T-helper 2 cell treated with Interferon-gamma antibody and Interleukin-4, amounts not matched to agents 5 μg/mL and 100 μg/mL, for 36 hours (primary cell): Measurements from ENCODE around the gene FKBP2.

Source experiments
- DNase-seq: peaks from one replicate; pipeline ENCODE4 v3.0.0; 2021; ENCODE audit warnings: low spot score
- H3K27ac Mint-ChIP-seq: one replicate; pipeline ENCODE4 v1.8.0; 2021; ENCODE audit warnings: mild to moderate bottlenecking, mixed read lengths
- H3K27me3 Mint-ChIP-seq: one replicate; pipeline ENCODE4 v1.8.0; 2021; ENCODE audit warnings: low read depth, mixed read lengths
- H3K36me3 Mint-ChIP-seq: one replicate; pipeline ENCODE4 v1.8.0; 2021; ENCODE audit warnings: low read depth, mixed read lengths
- H3K4me1 Mint-ChIP-seq: one replicate; pipeline ENCODE4 v1.8.0; 2021; ENCODE audit warnings: low read depth, mixed read lengths
- H3K4me3 Mint-ChIP-seq: one replicate; pipeline ENCODE4 v1.8.0; 2022; ENCODE audit warnings: mild to moderate bottlenecking, moderate library complexity, mixed read lengths
- H3K9me3 Mint-ChIP-seq: one replicate; pipeline ENCODE4 v1.8.0; 2021; ENCODE audit warnings: mixed read lengths

FKBP2 gene

GRCh38 chr11:64224891-64225607, 15.8 kb upstream of the FKBP2 start:
- Mint-ChIP-seq H3K9me3 (no peaks in the 10 kb centered on the region), H3K27me3 (no peaks in the 10 kb centered on the region), H3K4me3 (peak overlapping the region; percentile 89), H3K36me3 (peaks cover 12% of the 10 kb centered on the region), H3K4me1 (peaks cover 23% of the 10 kb centered on the region), H3K27ac (peak overlapping the region; percentile 60)
- no peak for DNase-seq

DNA sequence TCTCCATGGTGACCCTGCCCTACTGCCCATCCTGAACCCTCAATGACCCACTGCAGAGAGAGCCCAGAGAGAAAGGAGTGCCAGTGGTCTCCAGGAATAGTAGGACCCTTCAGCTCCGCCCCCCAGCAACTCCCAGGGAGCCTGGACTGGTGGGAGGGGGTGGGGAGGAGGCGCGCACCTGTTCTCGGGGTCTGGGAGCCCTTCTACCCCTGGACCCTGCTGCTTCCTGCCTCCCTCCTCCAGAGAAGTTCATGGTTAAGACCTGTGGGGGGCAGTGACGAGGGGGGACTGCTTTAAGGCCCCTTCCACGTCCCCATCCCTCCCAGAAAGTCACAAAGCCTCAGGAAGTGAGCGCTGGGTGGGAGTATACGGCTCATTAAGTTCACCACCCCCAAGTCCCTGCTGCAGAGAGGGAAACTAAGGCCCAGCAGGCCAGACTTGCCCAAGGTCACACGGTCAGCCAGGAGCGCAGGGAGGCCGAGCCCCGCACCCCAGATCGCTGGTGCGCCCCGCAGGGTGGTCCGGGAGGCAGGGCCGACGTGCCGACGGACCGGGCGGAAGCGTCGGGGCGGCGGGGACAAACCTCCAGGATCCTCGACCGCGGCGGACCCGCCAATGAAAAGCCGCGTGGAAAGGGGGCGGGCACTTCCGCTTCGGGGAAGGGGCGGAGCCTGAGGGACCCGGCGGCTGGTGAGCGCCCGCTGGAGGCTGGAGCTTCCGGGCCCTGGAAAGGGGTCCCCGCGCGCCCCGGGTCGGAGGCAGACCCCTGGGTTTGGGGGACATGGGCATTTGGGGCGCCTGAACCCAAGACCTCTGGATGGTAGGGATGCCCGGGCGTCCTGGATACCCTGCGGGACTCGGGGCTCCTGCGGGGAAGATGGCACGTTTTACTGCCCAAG, 15.0 kb upstream of the FKBP2 start, which contains the start of the genes NUDT22 and TRPT1:
TSS of gene NUDT22 (plus strand) at position 667 of the 899 bp plus-strand sequence. CDS start 379 bp downstream, outside the sequence.
TSS of gene TRPT1 (minus strand) at position 579 of the 899 bp plus-strand sequence. CDS start at position 253, 326 bp downstream.
- Mint-ChIP-seq H3K4me1 (peaks cover 23% of the 10 kb centered on the region), H3K27me3 (no peaks in the 10 kb centered on the region), H3K9me3 (no peaks in the 10 kb centered on the region), H3K27ac (peak within 1 kb of the TSS; percentile 80), H3K4me3 (peak within 1 kb of the TSS; percentile 89), H3K36me3 (peaks cover 12% of the 10 kb centered on the region)
- peak; percentile 92 for DNase-seq

DNA sequence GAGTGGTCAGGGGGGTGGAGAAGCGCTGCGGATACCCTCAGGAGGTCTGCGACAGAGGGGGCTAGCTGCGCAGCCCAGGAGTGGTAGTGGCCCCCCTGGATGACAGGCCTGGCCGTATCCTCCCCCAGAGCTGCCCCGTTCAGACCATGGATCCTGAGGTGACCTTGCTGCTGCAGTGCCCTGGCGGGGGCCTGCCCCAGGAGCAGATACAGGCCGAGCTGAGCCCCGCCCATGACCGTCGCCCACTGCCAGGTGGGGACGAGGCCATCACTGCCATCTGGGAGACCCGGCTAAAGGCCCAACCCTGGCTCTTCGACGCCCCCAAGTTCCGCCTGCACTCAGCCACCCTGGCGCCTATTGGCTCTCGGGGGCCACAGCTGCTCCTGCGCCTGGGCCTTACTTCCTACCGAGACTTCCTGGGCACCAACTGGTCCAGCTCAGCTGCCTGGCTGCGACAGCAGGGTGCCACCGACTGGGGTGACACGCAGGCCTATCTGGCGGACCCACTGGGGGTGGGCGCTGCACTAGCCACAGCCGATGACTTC, 14.3 kb upstream of the FKBP2 start:
- peak; percentile 69 for DNase-seq
- H3K27ac Mint-ChIP-seq, result peak overlapping the region; percentile 80
- H3K4me3 Mint-ChIP-seq, result peak overlapping the region; percentile 89
- peaks cover 9% of the 10 kb centered on the region for H3K36me3 Mint-ChIP-seq
- H3K27me3 Mint-ChIP-seq, result no peaks in the 10 kb centered on the region
- peaks cover 24% of the 10 kb centered on the region for H3K4me1 Mint-ChIP-seq
- H3K9me3 Mint-ChIP-seq, result no peaks in the 10 kb centered on the region

- Mint-ChIP-seq H3K27me3 (no peaks in the 10 kb centered on the region), H3K36me3 (peaks cover 8% of the 10 kb centered on the region), H3K4me3 (peak overlapping the region; percentile 89), H3K27ac (peak overlapping the region; percentile 80), H3K4me1 (peaks cover 31% of the 10 kb centered on the region), H3K9me3 (no peaks in the 10 kb centered on the region)
- no peak for DNase-seq
These were observed 13.4 kb upstream of the FKBP2 start for GRCh38 chr11:64227405-64227956.

DNA sequence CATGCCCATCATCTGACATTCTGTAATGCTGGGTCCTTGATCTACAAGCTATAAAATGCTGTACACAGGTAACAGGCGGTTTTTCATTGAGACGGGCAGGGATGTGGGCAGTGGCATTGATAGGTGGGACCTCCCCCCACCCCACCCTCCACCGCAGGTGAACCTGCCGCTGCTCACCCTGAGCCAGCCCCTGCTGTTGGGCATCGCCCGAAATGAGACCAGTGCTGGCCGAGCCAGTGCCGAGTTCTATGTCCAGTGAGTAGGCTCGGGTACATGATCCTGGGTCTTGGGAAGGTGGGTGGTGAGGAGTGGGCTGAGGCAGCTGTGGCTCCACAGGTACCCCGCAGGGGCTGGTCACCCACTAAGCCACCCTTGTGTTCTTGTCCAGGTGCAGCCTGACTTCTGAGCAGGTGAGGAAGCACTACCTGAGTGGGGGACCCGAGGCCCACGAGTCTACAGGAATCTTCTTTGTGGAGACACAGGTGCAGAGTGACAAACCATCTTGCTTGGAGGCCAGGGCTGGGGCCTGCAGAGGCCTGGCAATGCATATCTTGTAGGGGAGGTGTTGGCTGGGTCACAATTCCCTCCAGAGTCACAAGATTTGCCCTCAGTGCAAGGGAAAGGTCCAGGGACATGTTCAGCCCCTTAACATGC, 11.7 kb upstream of the FKBP2 start:
- peaks cover 5% of the 10 kb centered on the region for H3K36me3 Mint-ChIP-seq
- peak overlapping the region; percentile 91 for H3K27ac Mint-ChIP-seq

GRCh38 chr11:64229744-64230170, 11.1 kb upstream of the FKBP2 start:
- DNase-seq, result no peak
- H3K27ac Mint-ChIP-seq, result peak overlapping the region; percentile 91
- H3K4me3 Mint-ChIP-seq, result peak overlapping the region; percentile 90
- peaks cover 35% of the 10 kb centered on the region for H3K4me1 Mint-ChIP-seq
- no peaks in the 10 kb centered on the region for H3K27me3 Mint-ChIP-seq
- H3K9me3 Mint-ChIP-seq, result no peaks in the 10 kb centered on the region
- peaks cover 5% of the 10 kb centered on the region for H3K36me3 Mint-ChIP-seq

More for the DNA sequence above, 11.7 kb upstream of the FKBP2 start:
- no peaks in the 10 kb centered on the region for H3K9me3 Mint-ChIP-seq
- no peak for DNase-seq
- peaks cover 36% of the 10 kb centered on the region for H3K4me1 Mint-ChIP-seq
- no peaks in the 10 kb centered on the region for H3K27me3 Mint-ChIP-seq
- peak overlapping the region; percentile 90 for H3K4me3 Mint-ChIP-seq

GRCh38 chr11:64230171-64230984, 10.5 kb upstream of the FKBP2 start, which contains the start of gene DNAJC4:
Gene DNAJC4, plus strand, starts transcription at chr11:64230548. Its CDS starts 307 bp downstream, at chr11:64230855.
- H3K4me3 Mint-ChIP-seq, result peak within 1 kb of the TSS; percentile 90
- H3K27me3 Mint-ChIP-seq, result no peaks in the 10 kb centered on the region
- peak; percentile 92 for DNase-seq
- H3K36me3 Mint-ChIP-seq, result peaks cover 6% of the 10 kb centered on the region
- H3K9me3 Mint-ChIP-seq, result no peaks in the 10 kb centered on the region
- H3K4me1 Mint-ChIP-seq, result peaks cover 33% of the 10 kb centered on the region
- peak within 1 kb of the TSS; percentile 91 for H3K27ac Mint-ChIP-seq

DNA sequence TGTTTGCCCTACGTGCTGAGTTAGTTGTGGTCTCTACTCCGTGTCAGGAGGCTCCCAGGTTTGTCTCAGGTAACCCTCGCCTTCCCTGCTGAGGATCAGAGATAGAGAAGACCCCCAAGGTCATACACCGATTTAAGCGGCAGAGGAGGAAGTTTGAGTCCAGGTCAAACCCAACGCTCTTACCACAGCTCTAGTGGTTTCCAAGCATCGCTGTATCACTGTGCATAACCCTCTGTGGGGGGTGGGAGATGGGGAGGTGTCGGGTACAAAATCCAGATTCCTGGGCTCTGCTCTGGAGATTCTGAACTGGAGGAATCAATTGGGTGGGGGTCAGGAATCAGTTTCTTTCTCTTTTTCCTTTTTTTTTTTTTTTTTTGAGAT, 9.9 kb upstream of the FKBP2 start:
- Mint-ChIP-seq H3K9me3 (no peaks in the 10 kb centered on the region), H3K4me3 (peak overlapping the region; percentile 90), H3K27me3 (no peaks in the 10 kb centered on the region), H3K36me3 (peaks cover 6% of the 10 kb centered on the region), H3K27ac (peak overlapping the region; percentile 66), H3K4me1 (peaks cover 37% of the 10 kb centered on the region)
- no peak for DNase-seq

GRCh38 chr11:64231546-64231945, 9.3 kb upstream of the FKBP2 start:
- Mint-ChIP-seq H3K4me3 (peak overlapping the region; percentile 90), H3K9me3 (no peaks in the 10 kb centered on the region), H3K27ac (no peak overlapping the region), H3K4me1 (peaks cover 37% of the 10 kb centered on the region), H3K36me3 (peaks cover 6% of the 10 kb centered on the region), H3K27me3 (no peaks in the 10 kb centered on the region)
- no peak for DNase-seq

GRCh38 chr11:64232182-64232966, 8.5 kb upstream of the FKBP2 start:
- peak overlapping the region; percentile 90 for H3K4me3 Mint-ChIP-seq
- H3K36me3 Mint-ChIP-seq, result peaks cover 10% of the 10 kb centered on the region

GRCh38 chr11:64232967-64233315, 8.0 kb upstream of the FKBP2 start:
- no peak for DNase-seq

More at GRCh38 chr11:64232182-64232966, 8.5 kb upstream of the FKBP2 start:
- Mint-ChIP-seq H3K4me1 (peaks cover 38% of the 10 kb centered on the region), H3K27ac (peak overlapping the region; percentile 53), H3K9me3 (no peaks in the 10 kb centered on the region), H3K27me3 (no peaks in the 10 kb centered on the region)
- DNase-seq, result no peak

More at GRCh38 chr11:64232967-64233315, 8.0 kb upstream of the FKBP2 start:
- Mint-ChIP-seq H3K36me3 (peaks cover 12% of the 10 kb centered on the region), H3K4me1 (peaks cover 34% of the 10 kb centered on the region), H3K9me3 (no peaks in the 10 kb centered on the region), H3K27me3 (no peaks in the 10 kb centered on the region), H3K4me3 (peak overlapping the region; percentile 69), H3K27ac (peak overlapping the region; percentile 53)
